Fibroblast of villous mesenchyme (primary cell): ENCODE measurements around the gene RSPH6A. TPM values are rescaled to one million over a fixed set of nuclear protein-coding genes. Genes with fewer than 3 reads are reported as not detected.

ENCODE experiments used
- DNase-seq: peaks from one replicate; pipeline ENCODE4 v3.0.0-alpha.2; 2010; ENCODE audit warnings: low read depth
- H3K4me3 ChIP-seq: 2 replicates; pipeline ENCODE4 v1.5.1; 2011; ENCODE audit warnings: low read depth, mild to moderate bottlenecking, low read length
- CTCF ChIP-seq: IDR thresholded peaks from 2 replicates; pipeline ENCODE4 v1.5.1; 2012; ENCODE audit warnings: low read depth, mild to moderate bottlenecking, low read length; ENCODE audit not compliant: insufficient read depth
- total RNA-seq: library from RNA; depleted of rRNA; stranded (reverse); fragments of >200 nt; gene quantifications from 2 replicates; pipeline ENCODE4 v1.2.3, GENCODE V29; 2012

Gene RSPH6A
- total RNA-seq, 1 donor: under 0.01 TPM

GRCh38 chr19:45763691-45764294 lies 51.3 kb downstream of the RSPH6A start:
- TF ChIP-seq CTCF: no peak
- no peak for DNase-seq
- H3K4me3 ChIP-seq: no peak overlapping the region

- no peak for TF ChIP-seq CTCF
- no peak for DNase-seq
- no peak overlapping the region for H3K4me3 ChIP-seq
Measured at GRCh38 chr19:45762870-45763631, 52.1 kb downstream of the RSPH6A start.

- no peak for DNase-seq
- no peak for TF ChIP-seq CTCF
- H3K4me3 ChIP-seq: no peak overlapping the region
Measured at GRCh38 chr19:45761714-45762113, 53.4 kb downstream of the RSPH6A start.

DNA sequence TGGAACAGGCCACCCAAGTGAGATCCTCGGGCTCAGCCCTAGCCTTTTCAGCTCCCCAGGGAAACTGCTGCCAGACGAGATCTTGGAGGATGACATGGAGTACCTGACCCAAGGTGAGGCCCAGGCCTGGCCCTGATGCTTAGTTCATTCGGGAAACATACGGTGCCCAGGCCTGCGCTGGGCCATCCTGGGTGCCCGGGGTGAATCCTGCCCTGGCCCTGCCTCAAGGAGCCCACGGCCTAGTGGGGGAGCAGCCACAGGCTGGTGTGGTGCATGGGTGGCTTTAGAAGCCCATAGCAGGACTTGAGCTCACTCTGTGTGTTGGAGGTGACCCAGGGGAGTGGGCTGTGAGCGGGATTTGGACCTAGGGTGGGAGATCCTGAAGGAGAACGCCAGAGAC lies 56.2 kb downstream of the RSPH6A start:
- TF ChIP-seq CTCF: no peak
- no peak for DNase-seq

DNA sequence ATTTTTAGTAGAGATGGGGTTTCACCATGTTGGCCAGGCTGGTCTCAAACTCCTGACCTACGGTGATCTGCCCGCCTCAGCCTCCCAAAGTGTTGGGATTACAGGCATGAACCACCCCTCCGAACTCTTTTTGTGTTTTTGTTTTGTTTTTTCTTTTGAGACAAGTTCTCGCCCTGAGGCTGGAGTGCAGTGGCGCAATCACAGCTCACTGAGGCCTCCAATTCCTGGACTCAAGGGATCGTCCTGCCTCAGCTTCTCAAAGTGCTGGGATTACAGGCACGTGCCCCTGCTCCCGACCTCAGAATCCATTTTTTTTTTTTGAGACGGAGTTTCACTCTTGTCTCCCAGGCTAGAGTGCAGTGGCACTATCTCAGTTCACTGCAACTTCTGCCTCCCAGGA lies 57.4 kb downstream of the RSPH6A start:
- TF ChIP-seq CTCF: no peak
- no peak for DNase-seq
- H3K4me3 ChIP-seq: no peak overlapping the region

More for the DNA sequence above, 56.2 kb downstream of the RSPH6A start:
- H3K4me3 ChIP-seq: no peak overlapping the region

GRCh38 chr19:45754323-45754722 lies 60.8 kb downstream of the RSPH6A start:
- TF ChIP-seq CTCF: no peak
- H3K4me3 ChIP-seq: no peak overlapping the region
- no peak for DNase-seq
